Epidermal melanocyte (primary cell): Measurements from ENCODE around the gene FCER1G.

Experiments
- DNase-seq: peaks from one replicate; pipeline ENCODE4 v3.0.0; 2011; ENCODE audit warnings: low spot score; ENCODE audit not compliant: insufficient read length

FCER1G gene

DNA sequence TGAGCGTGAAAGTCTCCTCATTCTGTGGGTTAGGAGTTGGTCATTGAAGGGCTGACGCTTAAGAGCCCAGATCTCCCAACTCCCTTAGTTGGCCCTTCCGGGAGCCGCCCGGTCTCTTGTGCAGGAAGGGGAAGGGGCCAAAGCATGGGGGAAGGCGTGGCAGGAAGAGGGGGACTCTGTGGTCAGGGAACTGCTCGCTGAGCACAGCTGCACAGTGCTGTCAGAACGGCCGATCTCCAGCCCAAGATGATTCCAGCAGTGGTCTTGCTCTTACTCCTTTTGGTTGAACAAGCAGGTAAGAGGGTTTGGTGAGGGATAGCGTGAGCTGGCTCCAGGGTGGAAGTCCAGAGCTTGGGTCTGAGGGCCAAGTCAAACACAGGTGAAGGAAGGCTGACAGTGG lies at the start of gene FCER1G:
Gene FCER1G, plus strand, starts transcription at position 220 of the 400 bp plus-strand sequence. Its CDS starts 27 bp downstream, at position 247.
- no peak for DNase-seq

DNA sequence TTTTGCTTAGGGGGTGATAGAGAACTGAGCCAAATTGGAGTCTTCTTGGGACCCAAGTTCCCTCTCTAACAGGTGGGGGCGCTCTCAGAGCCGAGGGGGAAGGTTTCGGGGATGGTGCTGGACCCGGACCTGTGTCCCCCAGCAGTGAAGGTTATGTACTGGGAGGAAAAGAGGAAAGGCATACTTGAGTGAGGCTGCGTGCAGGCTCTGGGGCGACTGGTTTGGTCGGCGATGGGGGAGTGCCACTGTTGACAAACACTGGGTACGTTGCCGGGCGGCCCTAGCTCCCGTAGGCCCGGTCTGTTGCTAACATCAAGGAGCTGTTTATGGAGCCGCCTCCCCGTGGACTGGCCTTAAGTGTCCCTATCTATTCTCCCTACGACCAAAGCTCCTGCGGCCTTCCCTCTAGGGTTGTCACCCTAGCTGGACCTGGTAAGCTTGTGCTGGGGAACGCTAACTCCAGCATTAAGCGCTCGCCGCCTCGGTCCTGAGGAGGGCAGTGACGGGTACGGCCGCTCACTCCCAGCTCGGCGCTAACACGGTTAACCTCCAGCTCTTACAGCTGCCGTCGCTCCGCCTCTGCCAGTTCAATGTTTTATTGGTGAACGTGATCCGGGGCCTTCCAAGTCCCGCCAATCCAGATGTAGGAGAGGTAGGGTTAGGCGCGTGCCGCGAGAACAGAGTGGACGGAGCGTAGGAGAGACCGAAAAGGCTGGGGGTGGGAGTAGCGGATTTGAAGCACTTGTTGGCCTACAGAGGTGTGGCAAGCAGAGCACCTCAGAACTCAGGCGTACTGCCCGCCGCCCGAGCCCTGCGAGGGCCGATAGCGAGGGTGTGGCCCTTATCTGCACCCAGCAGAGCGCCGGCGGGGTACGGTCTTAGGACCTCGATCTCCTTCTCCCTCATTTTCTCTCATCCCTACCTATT lies 49.1 kb upstream of the FCER1G start, which contains the start of gene PPOX:
Gene PPOX, plus strand, starts transcription at position 685 of the 927 bp plus-strand sequence. CDS start 422 bp downstream, outside the sequence.
- DNase-seq: peak; percentile 93

DNA sequence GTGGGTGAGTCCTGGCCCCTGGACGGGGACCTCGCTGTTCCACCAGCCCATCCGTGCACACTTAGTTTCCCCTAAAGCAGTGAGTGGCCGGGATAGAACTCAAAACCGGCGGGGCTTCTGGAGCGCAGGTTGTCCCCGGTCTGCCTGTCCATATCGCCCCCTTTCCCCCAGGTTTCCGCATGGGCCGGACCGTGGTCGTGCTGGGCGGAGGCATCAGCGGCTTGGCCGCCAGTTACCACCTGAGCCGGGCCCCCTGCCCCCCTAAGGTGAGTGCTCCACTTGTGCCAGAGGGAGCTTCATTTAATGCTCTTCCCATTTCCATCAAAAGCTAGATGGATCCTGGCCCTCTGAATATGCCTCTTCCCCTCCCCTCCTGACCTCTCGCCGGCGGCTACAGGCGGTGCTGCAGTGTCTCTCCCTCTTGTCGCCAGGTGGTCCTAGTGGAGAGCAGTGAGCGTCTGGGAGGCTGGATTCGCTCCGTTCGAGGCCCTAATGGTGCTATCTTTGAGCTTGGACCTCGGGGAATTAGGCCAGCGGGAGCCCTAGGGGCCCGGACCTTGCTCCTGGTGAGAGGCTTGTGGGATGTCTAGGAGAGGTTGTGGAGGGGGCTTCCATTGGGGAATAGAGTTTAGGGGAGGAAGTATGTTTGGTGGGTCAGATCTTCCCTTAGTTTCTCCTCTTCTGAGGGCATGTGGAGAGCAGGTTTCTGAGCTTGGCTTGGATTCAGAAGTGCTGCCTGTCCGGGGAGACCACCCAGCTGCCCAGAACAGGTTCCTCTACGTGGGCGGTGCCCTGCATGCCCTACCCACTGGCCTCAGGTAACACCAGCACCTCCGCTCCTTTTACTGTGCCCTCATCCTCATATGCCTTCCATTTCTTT lies 48.2 kb upstream of the FCER1G start:
- no peak for DNase-seq

DNA sequence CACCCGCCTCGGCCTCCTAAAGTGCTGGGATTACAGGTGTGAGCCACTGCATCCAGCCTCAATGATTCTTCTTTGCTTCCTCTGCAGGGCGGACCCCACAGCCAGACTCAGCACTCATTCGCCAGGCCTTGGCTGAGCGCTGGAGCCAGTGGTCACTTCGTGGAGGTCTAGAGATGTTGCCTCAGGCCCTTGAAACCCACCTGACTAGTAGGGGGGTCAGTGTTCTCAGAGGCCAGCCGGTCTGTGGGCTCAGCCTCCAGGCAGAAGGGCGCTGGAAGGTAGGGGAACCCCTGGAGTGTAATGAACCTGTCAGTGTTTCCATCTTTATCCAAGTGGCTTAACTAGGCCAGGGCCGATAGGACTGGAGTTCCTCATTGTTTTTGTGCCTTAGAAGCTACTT lies 46.2 kb upstream of the FCER1G start:
- DNase-seq: no peak

DNA sequence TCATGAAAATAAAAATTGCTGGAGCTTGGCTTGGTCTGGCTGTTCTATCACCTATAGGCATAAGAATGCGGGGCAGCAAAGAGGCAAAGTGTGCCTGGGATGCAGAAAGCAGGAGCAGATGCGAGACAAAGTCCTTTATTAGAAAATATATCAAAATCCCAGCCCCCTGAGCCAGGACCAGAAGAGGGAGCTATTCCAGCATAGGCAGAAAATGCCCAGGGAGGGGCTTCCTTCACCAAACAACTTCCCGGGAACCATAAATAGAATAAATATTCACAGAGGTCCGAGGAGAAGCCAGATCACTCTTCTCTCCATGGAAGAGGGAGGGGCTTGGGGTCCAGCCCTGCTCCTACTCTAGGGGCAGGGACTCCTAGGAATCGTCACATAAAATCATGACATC lies 43.9 kb upstream of the FCER1G start:
- DNase-seq: no peak

DNA sequence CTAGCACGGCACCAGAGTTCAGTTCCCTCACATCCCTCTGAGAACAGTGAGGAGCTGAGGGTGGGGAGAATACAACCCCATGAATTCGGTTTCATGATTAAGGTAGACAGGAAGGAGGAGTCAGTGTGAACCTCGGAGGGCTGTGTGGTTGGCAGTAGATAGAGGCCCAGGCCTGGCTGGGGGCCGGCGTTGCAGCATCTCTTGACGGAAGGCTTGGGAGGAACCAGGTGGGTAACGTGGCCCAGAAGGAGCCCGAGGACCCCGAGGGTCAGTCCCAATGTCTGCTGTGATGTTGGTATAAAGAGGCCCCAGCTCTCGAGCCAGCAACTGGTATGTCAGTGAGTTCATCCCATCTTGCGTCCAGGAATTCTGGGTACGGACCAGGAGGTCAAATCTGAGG lies 43.4 kb upstream of the FCER1G start:
- no peak for DNase-seq

DNA sequence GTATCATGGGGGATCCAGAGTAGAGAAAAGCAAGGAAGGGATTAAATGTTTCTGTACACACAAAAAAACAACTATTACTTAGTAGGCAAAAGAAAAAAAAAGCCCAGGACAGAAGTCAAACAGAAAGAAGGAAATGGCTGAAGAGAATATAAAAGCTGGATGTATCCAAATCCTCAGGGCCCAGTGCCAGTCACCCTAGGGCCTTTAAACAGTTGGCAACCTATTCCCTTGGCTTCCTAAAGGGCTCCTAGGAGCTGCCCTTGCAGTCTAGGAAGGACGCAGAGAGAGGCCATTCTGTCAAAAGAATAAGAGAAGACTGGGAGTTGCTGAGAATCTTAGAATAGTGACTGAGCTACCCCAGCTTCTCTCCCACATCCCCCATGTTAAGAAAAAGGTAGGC lies 42.7 kb upstream of the FCER1G start:
- no peak for DNase-seq

DNA sequence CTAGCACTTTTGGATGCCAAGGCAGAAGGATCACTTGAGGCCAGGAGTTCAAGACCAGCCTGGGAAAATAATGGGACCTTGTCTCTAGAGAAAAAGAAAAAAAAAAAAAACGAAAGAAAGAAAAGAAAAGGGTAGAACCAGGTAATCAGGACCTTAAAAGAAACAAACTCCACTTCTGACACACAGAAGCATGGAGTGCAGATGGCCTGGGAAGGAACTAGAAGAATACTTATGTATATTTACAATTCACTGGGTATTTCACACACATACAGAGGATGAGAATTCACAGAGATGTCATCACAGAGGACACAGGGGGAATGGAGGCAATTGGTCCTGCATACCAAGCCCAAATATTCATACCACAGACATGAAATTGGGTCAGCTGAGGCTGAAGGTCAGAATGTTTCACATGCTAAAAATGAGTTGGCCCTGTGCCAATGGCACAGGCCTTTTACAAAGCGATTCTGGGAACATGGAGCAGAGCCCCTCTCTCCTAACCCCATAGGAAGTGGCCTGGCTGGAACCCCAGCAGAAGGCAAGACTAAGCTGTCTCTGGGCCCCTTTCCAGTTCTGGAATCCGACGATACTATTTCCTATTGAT lies 42.2 kb upstream of the FCER1G start:
- DNase-seq: no peak

DNA sequence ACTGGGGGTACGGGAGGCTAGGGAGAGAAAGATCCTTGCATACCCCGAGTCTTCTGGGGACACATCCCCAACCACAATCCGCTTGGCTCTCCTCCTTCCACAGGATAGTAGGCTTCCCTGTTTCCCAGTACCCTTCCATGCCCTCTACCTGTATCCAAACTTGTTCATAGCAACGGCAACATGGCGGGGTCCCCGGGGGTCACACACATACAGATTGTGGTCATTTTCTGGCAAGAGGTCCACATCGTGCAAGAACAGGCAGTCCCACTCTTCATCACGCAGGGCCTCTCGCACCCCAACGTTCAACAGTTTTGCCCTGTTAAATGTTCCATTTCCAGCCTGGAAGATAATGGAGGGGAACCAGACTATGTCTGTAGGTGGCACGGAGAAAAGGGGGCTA lies 41.4 kb upstream of the FCER1G start:
- no peak for DNase-seq

DNA sequence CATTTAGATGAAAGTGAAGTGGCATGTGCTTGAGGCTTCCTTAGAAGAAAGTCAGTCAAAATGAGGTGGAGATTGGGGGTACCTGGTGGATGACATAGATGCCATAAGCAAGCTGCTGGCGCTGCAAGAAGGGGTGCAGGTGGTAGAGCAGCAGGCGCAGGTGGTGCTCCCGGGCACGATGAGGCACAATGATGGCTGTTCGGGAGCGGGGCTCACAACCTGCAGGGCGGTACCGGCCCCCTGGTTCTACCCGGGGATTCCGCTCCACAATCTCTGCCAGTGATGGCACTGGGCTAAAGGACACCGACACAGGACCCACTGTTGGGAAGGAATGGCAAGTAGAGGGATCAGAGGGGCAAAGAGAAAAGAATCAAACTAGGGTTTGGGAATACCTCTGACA lies 40.2 kb upstream of the FCER1G start:
- DNase-seq: no peak

DNA sequence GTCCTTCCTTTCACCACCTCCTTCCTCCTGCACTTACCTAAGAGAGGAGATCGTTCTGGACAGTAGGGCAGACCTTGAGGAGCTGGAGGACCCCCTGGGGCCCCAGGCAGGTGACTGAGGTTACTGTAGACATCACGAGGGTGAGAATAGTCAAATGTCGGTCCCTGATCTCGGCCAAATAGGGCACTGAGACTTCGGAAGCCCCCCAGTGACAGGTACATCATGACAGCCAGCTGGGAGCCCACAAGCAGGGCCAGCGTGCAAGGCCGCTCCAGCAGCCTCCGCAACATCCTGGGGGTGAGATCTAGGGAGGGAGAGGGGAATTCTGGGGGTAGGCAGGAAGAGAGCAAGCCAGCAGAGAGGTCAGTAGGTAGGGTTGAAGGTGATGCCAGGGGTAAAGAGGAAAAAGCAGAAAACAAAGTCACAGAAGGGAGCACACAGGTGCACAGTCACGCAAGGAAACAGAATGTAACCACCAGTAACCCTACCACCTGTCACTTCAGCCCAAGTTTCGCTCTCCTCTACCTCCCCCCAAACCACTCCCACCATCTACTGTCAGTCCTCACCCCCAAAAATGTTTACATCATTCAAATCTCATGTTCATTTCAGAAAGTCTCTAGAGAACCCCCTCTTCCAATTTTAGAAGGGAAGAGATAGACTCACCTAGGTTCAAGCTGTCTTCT lies 39.2 kb upstream of the FCER1G start:
- no peak for DNase-seq

DNA sequence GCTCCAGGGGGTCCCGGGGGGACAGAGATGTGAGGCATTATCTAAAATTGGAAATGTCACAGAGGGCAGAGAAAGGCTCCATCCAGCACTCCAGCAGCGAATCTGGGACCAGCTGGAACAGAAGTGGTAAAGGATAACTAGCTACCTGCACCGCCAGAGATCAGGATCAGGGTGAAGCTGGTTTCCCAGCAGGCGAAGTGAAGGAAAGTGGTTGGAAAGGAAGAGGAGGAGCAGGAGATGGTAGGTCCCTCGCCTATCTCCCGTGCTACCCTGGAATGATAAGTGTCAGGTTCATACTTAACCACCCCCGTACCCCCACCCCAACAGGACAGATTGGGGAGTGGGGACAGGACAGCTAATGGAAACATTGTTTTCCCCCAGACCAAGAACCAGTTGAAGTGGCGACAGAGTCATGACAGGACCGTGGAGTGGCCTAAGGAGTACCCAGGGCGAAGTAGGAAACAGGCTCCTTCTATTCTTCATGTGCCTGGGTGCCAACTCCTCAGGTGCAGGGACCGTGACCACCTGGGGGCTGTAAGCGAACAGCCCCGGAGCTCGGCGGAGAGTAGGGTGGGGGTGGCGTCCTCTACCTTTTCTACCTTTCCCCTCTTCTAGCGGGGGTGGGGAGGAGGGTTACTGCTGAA lies 38.5 kb upstream of the FCER1G start:
- DNase-seq: no peak

DNA sequence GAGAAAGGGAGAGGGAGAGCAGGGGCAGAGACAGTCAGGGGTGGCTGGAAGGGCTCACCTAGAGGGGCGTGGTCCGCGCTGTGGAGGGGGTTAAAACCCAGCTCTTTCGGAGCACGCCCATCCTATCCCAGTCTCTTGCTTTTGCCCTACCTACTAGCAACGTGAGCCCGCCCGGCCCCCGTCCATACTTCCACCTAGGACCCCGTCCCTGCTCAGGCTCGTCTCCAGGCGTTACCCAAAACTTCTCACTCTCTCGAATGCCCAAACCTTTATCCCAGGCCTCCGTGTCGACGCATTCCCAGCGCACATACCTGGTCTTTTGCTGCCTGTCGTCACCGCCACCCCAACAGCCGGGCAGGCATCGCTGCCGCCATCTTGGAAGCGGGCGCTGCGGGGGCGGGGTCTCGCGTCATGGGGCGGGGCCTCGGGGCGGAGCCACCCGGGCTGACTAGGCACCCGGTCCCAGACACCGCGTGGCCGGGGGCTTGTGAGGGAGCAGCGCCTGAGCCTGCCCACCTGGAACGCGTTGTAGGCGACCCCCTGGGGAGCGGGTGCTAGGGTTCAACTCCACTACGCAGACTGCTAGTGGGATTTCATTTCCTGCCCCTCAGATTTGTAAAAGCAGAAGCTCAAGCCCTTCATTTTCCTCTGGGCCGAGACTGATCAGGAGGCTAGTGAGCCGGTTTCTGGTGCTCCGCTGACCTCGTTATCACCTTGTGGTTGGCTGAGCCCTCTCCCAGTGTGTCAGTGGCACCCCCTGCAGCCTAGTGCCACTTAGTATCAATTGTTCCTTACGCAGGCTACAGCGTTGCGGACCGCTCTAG lies 37.8 kb upstream of the FCER1G start, which contains the start of gene B4GALT3:
Gene B4GALT3, minus strand, starts transcription at position 396 of the 824 bp plus-strand sequence. CDS start 1,447 bp downstream, outside the sequence.
- DNase-seq: peak; percentile 91

DNA sequence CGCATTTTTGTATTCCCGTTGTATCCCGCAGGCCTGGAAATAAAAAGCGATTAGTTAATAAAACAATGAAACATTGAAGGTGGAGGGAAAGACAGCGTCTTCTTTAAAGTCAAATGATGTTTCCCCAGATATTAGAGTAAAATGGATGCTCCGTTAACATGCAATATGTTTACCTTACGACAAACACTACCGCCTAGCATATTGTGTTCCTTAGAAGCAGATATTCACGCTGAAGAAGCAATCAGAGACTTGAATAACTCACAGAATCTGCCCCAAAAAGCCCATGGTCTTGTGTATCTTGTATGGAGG lies 37.2 kb upstream of the FCER1G start:
- no peak for DNase-seq

DNA sequence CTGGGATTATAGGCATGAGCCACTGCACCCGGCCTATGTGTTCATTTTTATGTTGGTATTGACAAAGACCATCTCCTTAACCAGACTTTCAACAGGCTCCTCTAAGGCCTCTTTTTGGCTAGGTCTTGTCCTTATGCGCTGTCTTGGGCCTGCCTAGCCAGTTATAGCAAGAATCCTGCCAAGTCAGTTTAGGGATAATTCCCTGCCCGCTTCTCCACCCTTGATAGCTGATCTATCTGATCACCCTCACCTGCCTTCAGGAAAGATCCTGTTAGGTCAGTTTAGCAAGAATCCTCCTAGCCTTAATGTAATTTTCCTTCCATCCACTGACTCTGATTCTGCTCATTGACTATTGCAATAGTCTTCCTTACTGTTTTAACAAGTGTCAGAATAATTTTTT lies 35.4 kb upstream of the FCER1G start:
- no peak for DNase-seq

DNA sequence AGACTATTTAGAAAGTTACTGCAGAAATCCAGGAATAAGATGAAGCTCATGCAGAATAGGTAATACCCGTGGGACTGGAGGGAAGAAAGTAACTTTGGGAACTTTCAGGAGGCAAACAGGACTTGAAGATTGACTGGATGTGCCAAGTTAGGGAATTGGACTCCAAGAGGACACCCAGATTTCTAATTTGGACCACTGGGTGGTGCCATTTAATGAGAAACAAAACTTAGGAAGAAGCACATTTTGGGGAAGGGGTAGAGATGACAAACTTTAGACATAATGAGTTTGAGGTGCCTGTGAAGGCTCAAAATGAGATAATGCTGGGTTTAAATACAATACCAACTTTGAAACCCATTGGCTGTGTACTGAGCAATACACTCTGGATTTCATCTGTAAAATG lies 34.5 kb upstream of the FCER1G start:
- no peak for DNase-seq

DNA sequence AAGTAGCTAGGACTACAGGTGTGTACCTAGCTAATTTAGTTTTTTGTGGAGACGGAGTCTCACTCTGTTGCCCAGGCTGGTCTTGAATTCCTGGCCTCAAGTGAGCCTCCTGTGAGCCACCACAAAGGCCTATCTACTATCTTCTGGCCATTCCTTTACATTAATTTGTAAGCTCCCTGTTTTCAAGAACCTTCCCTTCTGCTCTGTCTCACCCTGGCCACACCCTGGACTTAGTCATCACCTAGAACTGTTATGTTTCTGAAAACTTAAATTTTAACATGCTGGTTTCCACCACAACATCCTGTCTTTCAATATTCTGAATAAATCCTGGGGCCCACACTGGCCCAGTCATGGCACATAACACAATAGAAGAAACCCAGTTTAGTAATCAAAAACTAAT lies 32.9 kb upstream of the FCER1G start:
- no peak for DNase-seq

DNA sequence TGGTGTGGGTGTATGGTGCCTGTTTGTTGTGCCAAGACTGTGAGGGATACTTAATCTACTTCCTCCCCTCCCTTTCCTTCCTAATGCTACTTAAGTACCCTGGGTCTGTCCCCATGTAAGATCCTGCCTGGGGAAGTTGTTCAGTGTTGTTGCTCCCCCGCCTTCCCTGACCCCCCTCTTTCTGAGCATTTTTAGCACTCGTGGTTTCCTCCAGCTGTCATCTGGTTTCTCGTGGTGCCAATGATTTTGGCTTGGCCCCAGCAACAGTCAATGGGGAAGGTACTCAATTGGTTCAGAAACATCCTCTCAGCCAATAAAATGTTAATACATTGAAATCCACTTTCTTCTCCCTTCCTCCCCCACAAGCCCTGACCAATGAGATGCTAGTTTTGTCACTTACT lies 29.8 kb upstream of the FCER1G start:
- DNase-seq: peak; percentile 94

DNA sequence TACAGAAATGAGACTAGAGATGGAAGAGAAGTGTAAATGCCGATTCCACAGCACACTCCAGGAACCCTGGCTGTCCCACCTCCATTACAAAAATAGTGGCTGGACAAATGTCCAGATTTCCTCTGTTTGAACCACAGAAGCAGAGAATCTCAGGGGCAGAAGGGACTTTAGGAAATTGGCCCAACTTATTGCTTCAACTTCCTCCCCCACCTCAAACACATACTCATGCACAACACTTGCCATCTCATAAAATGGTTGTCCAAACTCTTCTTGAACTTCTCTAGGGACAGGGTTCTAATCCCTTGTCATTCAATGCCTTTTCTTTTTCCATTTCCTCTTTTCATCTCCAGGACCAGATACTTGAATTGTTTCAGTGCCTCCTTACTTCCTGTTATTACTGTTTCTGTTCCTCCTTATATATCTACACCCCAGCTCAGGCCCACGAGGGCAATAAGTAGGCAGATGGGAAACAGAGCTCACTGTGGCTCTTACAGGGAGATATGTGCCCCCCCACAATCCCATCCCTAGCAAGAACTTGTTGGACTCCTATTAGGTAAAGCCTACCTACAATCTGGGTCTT lies 29.3 kb upstream of the FCER1G start:
- DNase-seq: no peak
